HuH-7.5 (cell line): ENCODE results near the gene TMEM164.

Experiments
- DNase-seq: peaks from one replicate; pipeline ENCODE4 v3.0.0; 2011; ENCODE audit warnings: low spot score

TMEM164 gene

GRCh38 chrX:110081320-110081719 is 78.4 kb downstream of the TMEM164 start:
- no peak for DNase-seq

- no peak for DNase-seq
Observed at GRCh38 chrX:110081740-110082139, 78.8 kb downstream of the TMEM164 start.

- DNase-seq, result no peak
Observed at GRCh38 chrX:110082161-110082560, 79.2 kb downstream of the TMEM164 start.

- no peak for DNase-seq
Observed at GRCh38 chrX:110086162-110086915, 83.4 kb downstream of the TMEM164 start.

GRCh38 chrX:110086916-110087484 is 84.1 kb downstream of the TMEM164 start:
- DNase-seq, result no peak

- no peak for DNase-seq
Observed at GRCh38 chrX:110087485-110088356, 84.8 kb downstream of the TMEM164 start.

GRCh38 chrX:110089656-110090403 is 86.9 kb downstream of the TMEM164 start:
- DNase-seq, result no peak

GRCh38 chrX:110097920-110098319 is 95.0 kb downstream of the TMEM164 start:
- no peak for DNase-seq

- DNase-seq, result no peak
Observed at GRCh38 chrX:110103344-110103743, 100.4 kb downstream of the TMEM164 start.

- no peak for DNase-seq
Observed at GRCh38 chrX:110104078-110104477, 101.2 kb downstream of the TMEM164 start.

- no peak for DNase-seq
Observed at GRCh38 chrX:110108381-110108821, 105.5 kb downstream of the TMEM164 start.

- no peak for DNase-seq
Observed at GRCh38 chrX:110114260-110114776, 111.4 kb downstream of the TMEM164 start.

GRCh38 chrX:110116066-110116980 is 113.4 kb downstream of the TMEM164 start:
- no peak for DNase-seq

- no peak for DNase-seq
Observed at GRCh38 chrX:110118530-110118929, 115.6 kb downstream of the TMEM164 start.

- no peak for DNase-seq
Observed at GRCh38 chrX:110119480-110119879, 116.6 kb downstream of the TMEM164 start.

- no peak for DNase-seq
Observed at GRCh38 chrX:110120025-110120424, 117.1 kb downstream of the TMEM164 start.

GRCh38 chrX:110123331-110123782 is 120.4 kb downstream of the TMEM164 start:
- DNase-seq, result peak; percentile 10

- no peak for DNase-seq
Observed at GRCh38 chrX:110125446-110126162, 122.7 kb downstream of the TMEM164 start.

- DNase-seq, result no peak
Observed at GRCh38 chrX:110131031-110131430, 128.1 kb downstream of the TMEM164 start.
